Right lobe of liver (tissue), 4 donors: Measurements from ENCODE around the gene PTPN4.

ENCODE experiments used
- POLR2A ChIP-seq: fragments of 450-650 bp; IDR thresholded peaks from one replicate; pipeline ENCODE4 v1.6.1; 2017; ENCODE audit warnings: antibody characterized with exemption, mild to moderate bottlenecking
- TF ChIP-seq, protein P1 (sequence below), 4 donors: fragments of 200-600 bp in 3 of 4; fragments of 450-650 bp in 1 of 4; IDR thresholded peaks; one replicate each; pipeline versions ENCODE4 v1.5.1 to v1.8.0; 2016 to 2022; ENCODE audit warnings: antibody characterized with exemption in 4 of 4, mild to moderate bottlenecking in 2 of 4
- donor health status: DM: no; HTN: no; CAD: no.
- donor health status: DM: no; HTN: no; CAD: no.
- donor health status: DM: no; HTN: yes; CAD: no.

DNA sequence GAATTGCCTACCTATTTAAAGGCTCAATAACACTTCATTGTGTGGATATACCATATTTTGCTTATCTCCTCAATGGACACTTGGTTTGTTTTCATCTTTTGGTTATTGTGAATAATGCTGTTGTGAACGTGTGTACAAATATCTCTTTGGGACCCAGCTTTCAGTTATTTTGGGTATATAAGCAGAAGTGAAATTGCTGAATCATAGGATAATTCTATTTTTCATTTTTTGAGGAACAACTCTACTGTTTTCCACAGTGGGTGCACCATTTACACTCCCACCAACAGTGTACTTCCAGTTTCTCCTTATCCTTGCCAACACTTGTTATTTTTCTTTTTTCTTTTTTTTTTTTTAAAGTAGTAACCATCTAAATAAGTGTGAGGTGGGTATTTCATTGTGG is 29.0 kb downstream of the PTPN4 start:
- TF ChIP-seq, protein P1, sequence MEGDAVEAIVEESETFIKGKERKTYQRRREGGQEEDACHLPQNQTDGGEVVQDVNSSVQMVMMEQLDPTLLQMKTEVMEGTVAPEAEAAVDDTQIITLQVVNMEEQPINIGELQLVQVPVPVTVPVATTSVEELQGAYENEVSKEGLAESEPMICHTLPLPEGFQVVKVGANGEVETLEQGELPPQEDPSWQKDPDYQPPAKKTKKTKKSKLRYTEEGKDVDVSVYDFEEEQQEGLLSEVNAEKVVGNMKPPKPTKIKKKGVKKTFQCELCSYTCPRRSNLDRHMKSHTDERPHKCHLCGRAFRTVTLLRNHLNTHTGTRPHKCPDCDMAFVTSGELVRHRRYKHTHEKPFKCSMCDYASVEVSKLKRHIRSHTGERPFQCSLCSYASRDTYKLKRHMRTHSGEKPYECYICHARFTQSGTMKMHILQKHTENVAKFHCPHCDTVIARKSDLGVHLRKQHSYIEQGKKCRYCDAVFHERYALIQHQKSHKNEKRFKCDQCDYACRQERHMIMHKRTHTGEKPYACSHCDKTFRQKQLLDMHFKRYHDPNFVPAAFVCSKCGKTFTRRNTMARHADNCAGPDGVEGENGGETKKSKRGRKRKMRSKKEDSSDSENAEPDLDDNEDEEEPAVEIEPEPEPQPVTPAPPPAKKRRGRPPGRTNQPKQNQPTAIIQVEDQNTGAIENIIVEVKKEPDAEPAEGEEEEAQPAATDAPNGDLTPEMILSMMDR (IDR thresholded peaks at IDR 0.05) = no peak
- TF ChIP-seq POLR2A = no peak
